Adrenal gland (tissue), 12 donors: ENCODE results near the gene PNPLA7. TPM values are rescaled to one million over a fixed set of nuclear protein-coding genes. Genes with fewer than 3 reads are reported as not detected.

ENCODE experiments used
- DNase-seq, 7 donors: peaks; one replicate each; pipeline ENCODE4 v3.0.0-alpha.2; 2019 to 2020
- H3K27ac ChIP-seq, 5 donors: fragments of 200-600 bp; sonication (generic) in 4 of 5; 1 replicate in 3 of 5; 2 replicates in 2 of 5; pipeline versions ENCODE4 v1.5.1 to v1.8.0; 2016 to 2020; ENCODE audit warnings: mild to moderate bottlenecking in 1 of 5
- H3K27me3 ChIP-seq: fragments of 200-600 bp; 2 replicates; pipeline ENCODE4 v1.8.0; 2021
- H3K36me3 ChIP-seq, 2 donors: fragments of 200-600 bp; replicated peaks in 1 of 2; 1 replicate in 1 of 2; 2 replicates in 1 of 2; pipeline versions ENCODE4 v1.5.1 to v1.8.0; 2018 to 2022
- H3K4me1 ChIP-seq, 2 donors: fragments of 200-600 bp; replicated peaks in 1 of 2; 1 replicate in 1 of 2; 2 replicates in 1 of 2; pipeline versions ENCODE4 v1.5.1 to v1.8.0; 2018 to 2021
- H3K4me3 ChIP-seq, 4 donors: fragments of 200-600 bp; sonication (generic) in 3 of 4; one replicate each; pipeline ENCODE4 v1.5.1; 2016 to 2018
- H3K9me3 ChIP-seq, 3 donors: fragments of 200-600 bp; sonication (generic) in 1 of 3; replicated peaks in 1 of 3; 1 replicate in 2 of 3; 2 replicates in 1 of 3; pipeline versions ENCODE4 v1.5.1 to v1.8.0; 2016 to 2021
- CTCF ChIP-seq, 6 experiments: fragments of 450-650 bp in 4 of 6; fragments of 200-600 bp in 2 of 6; sonication (generic) in 1 of 6; IDR thresholded peaks; 1 replicate in 5 of 6; 2 replicates in 1 of 6; pipeline versions ENCODE4 v1.5.1 to v1.8.0; 2016 to 2021; ENCODE audit warnings: antibody characterized with exemption in 6 of 6, mild to moderate bottlenecking in 2 of 6, moderate library complexity in 1 of 6
- POLR2A ChIP-seq, 2 donors: fragments of 450-650 bp; IDR thresholded peaks; one replicate each; pipeline ENCODE4 v1.6.1; 2017; ENCODE audit warnings: antibody characterized with exemption in 2 of 2, mild to moderate bottlenecking in 2 of 2, moderate library complexity in 1 of 2
- WGBS, 4 donors: extraction: QIAGEN DNeasy Blood & Tissue Kit in 2 of 4; methylation state at CpG; one replicate each; pipeline versions ENCODE4 v1.1.5 to v1.1.7; 2013 to 2017; 5-methylcytosine and 5-hydroxymethylcytosine counted together
- intact Hi-C, 2 donors: fragments of 100-400 bp; cut with DNase I; formaldehyde crosslinking; loops; one replicate each; pipeline versions ENCODE4 v1.14.1 to v1.15.0; 2022 to 2023
- polyA plus RNA-seq, 3 donors: library from polyadenylated mRNA; stranded (reverse); fragments of 200-250 nt in 2 of 3; fragments of 350-450 nt in 1 of 3; fragmentation: Illumina TruSeq in 1 of 3; extraction: RNeasy Lipid Tissue Mini Kit (QIAGEN cat#74804) in 1 of 3; gene quantifications; one replicate each; pipeline ENCODE4 v1.2.3, GENCODE V29; 2013 to 2014
- total RNA-seq, 9 donors: library from RNA; depleted of rRNA in 4 of 9; stranded (reverse); fragments of >200 nt in 4 of 9; fragments of 120-200 nt in 1 of 9; fragmentation: NEBNext Ultra II Directional in 1 of 9; extraction: Animal tissue kit (Norgen Biotek cat#: 25700) in 1 of 9; gene quantifications; one replicate each; pipeline versions ENCODE4 v1.1.0 to v1.2.4, GENCODE V29; 2013 to 2023
- donor health status: healthy with polysubstance abuse.
- donor health status: Bipolar disorder and iron deficiency.
- donor health status: DM: yes; HTN: yes; CAD: no.
- donor health status: DM: no; HTN: no; CAD: no.
- donor health status: DM: no; HTN: no; CAD: no.
- donor health status: DM: yes; HTN: yes; CAD: no.

PNPLA7 gene
- total and polyA plus RNA-seq, 12 donors, result 0.44 to 64.1 (median 10.8) TPM

GRCh38 chr9:137490532-137491186 lies 59.5 kb downstream of the PNPLA7 start:
- intact Hi-C loops, result no loop called here
- H3K36me3 ChIP-seq, result no peaks in the 10 kb centered on the region
- H3K27me3 ChIP-seq, result no peaks in the 10 kb centered on the region
- H3K9me3 ChIP-seq, result no peaks in the 10 kb centered on the region
- H3K27ac ChIP-seq, result no peak overlapping the region
- WGBS, 4 donors, result 88 to 91% (median 91%) methylated on average over 9 of the region's 9 CpGs
- no peak for DNase-seq
- no peaks in the 10 kb centered on the region for H3K4me1 ChIP-seq
- TF ChIP-seq CTCF (IDR thresholded peaks at IDR 0.05) (no peak), POLR2A (IDR thresholded peaks at IDR 0.05) (no peak)
- no peak overlapping the region for H3K4me3 ChIP-seq

GRCh38 chr9:137488906-137489305 lies 61.3 kb downstream of the PNPLA7 start:
- TF ChIP-seq POLR2A (IDR thresholded peaks at IDR 0.05) (no peak), CTCF (IDR thresholded peaks at IDR 0.05) (no peak)
- no peak overlapping the region for H3K4me3 ChIP-seq
- H3K27ac ChIP-seq, result no peak overlapping the region
- 92 to 100% (median 96%) methylated on average over 2 to 6 of the region's 6 CpGs for WGBS, 4 donors
- no peaks in the 10 kb centered on the region for H3K36me3 ChIP-seq
- H3K27me3 ChIP-seq, result no peaks in the 10 kb centered on the region
- intact Hi-C loops, result no loop called here
- DNase-seq, result no peak
- no peaks in the 10 kb centered on the region for H3K4me1 ChIP-seq
- no peaks in the 10 kb centered on the region for H3K9me3 ChIP-seq

GRCh38 chr9:137488327-137488653 lies 61.9 kb downstream of the PNPLA7 start:
- H3K4me1 ChIP-seq, result no peaks in the 10 kb centered on the region
- 88 to 98% (median 93%) methylated on average over 6 of the region's 6 CpGs for WGBS, 4 donors
- no peaks in the 10 kb centered on the region for H3K27me3 ChIP-seq
- H3K9me3 ChIP-seq, result no peaks in the 10 kb centered on the region
- no peaks in the 10 kb centered on the region for H3K36me3 ChIP-seq
- H3K27ac ChIP-seq, result no peak overlapping the region
- DNase-seq, result no peak
- TF ChIP-seq POLR2A (IDR thresholded peaks at IDR 0.05), result no peak
- TF ChIP-seq CTCF (IDR thresholded peaks at IDR 0.05), result no peak
- H3K4me3 ChIP-seq, result no peak overlapping the region
- intact Hi-C loops, result no loop called here

GRCh38 chr9:137487454-137488326 lies 62.5 kb downstream of the PNPLA7 start:
- H3K27ac ChIP-seq, result no peak overlapping the region
- no peak for TF ChIP-seq POLR2A (IDR thresholded peaks at IDR 0.05)
- TF ChIP-seq CTCF (IDR thresholded peaks at IDR 0.05), result no peak
- no peaks in the 10 kb centered on the region for H3K9me3 ChIP-seq
- H3K36me3 ChIP-seq, result no peaks in the 10 kb centered on the region
- no peak overlapping the region for H3K4me3 ChIP-seq
- no peaks in the 10 kb centered on the region for H3K27me3 ChIP-seq
- WGBS, 4 donors, result 92 to 94% (median 93%) methylated on average over 38 to 41 of the region's 41 CpGs
- H3K4me1 ChIP-seq, result peaks cover 0 to under 1% of the 10 kb centered on the region in 2 donors
- DNase-seq, result no peak
- intact Hi-C loops, result no loop called here
